GM23248 (cell line): ENCODE measurements around the gene PDE4B. TPM values are rescaled to one million over a fixed set of nuclear protein-coding genes. Genes with fewer than 3 reads are reported as not detected.
"Not testable (repeated sequence)": the region's sequence is repeated elsewhere in the genome, so short reads cannot be mapped to it uniquely, and the experiment has no call there.

Experiments
- DNase-seq: peaks from one replicate; pipeline ENCODE4 v3.0.0-alpha.2; 2015
- H2AFZ ChIP-seq: fragments of 200-600 bp; sonication (generic); 2 replicates; pipeline ENCODE4 v1.6.1; 2016; ENCODE audit warnings: antibody characterized with exemption
- H3F3A ChIP-seq: fragments of 200-600 bp; sonication (generic); 2 replicates; pipeline ENCODE4 v1.6.1; 2016; ENCODE audit warnings: mild to moderate bottlenecking, antibody characterized with exemption, mixed run types; ENCODE audit not compliant: insufficient read depth
- H3K27ac ChIP-seq: fragments of 200-600 bp; sonication (generic); 2 replicates; pipeline ENCODE4 v1.5.1; 2016; ENCODE audit warnings: mild to moderate bottlenecking
- H3K27me3 ChIP-seq: fragments of 200-600 bp; sonication (generic); replicated peaks from 2 replicates; pipeline ENCODE4 v1.6.1; 2016; ENCODE audit warnings: mild to moderate bottlenecking; ENCODE audit not compliant: insufficient read depth
- H3K36me3 ChIP-seq: fragments of 200-600 bp; sonication (generic); 2 replicates; pipeline ENCODE4 v1.6.1; 2016; ENCODE audit warnings: low read depth, mild to moderate bottlenecking
- H3K4me1 ChIP-seq: fragments of 200-600 bp; sonication (generic); 2 replicates; pipeline ENCODE4 v1.6.1; 2016; ENCODE audit warnings: mild to moderate bottlenecking; ENCODE audit not compliant: insufficient read depth
- H3K4me2 ChIP-seq: fragments of 200-600 bp; sonication (generic); one replicate; pipeline ENCODE4 v1.6.1; 2016; ENCODE audit warnings: mild to moderate bottlenecking; ENCODE audit not compliant: unreplicated experiment
- H3K4me3 ChIP-seq: fragments of 200-600 bp; sonication (generic); 2 replicates; pipeline ENCODE4 v1.5.1; 2016; ENCODE audit warnings: mild to moderate bottlenecking
- H3K79me2 ChIP-seq: fragments of 200-600 bp; sonication (generic); 2 replicates; pipeline ENCODE4 v1.6.1; 2016; ENCODE audit warnings: mild to moderate bottlenecking; ENCODE audit not compliant: insufficient read depth
- H3K9ac ChIP-seq: fragments of 200-600 bp; sonication (generic); 2 replicates; pipeline ENCODE4 v1.6.1; 2016; ENCODE audit warnings: mild to moderate bottlenecking
- H3K9me2 ChIP-seq: fragments of 200-600 bp; sonication (generic); 2 replicates; pipeline ENCODE4 v1.6.1; 2016; ENCODE audit warnings: mixed run types, mild to moderate bottlenecking, moderate library complexity; ENCODE audit not compliant: insufficient read depth
- H3K9me3 ChIP-seq: fragments of 200-600 bp; sonication (generic); one replicate; pipeline ENCODE4 v1.6.1; 2017; ENCODE audit warnings: low read depth
- H4K20me1 ChIP-seq: fragments of 200-600 bp; sonication (generic); 2 replicates; pipeline ENCODE4 v1.6.0; 2016; ENCODE audit not compliant: insufficient read depth
- EZH2 ChIP-seq: fragments of 200-600 bp; sonication (generic); IDR thresholded peaks from 2 replicates; pipeline ENCODE4 v1.6.1; 2018; ENCODE audit warnings: antibody characterized with exemption, mild to moderate bottlenecking; ENCODE audit not compliant: insufficient read depth, poor library complexity, severe bottlenecking
- EZH2phosphoT487 ChIP-seq: fragments of 200-600 bp; sonication (generic); IDR thresholded peaks from 2 replicates; pipeline ENCODE4 v1.6.1; 2018; ENCODE audit warnings: antibody characterized with exemption, moderate library complexity, mild to moderate bottlenecking, low read depth; ENCODE audit not compliant: insufficient read depth
- WGBS, 2 experiments: methylation state at CpG; one replicate each; pipeline ENCODE4 v1.1.6; 2015 to 2017; ENCODE audit warnings: low lambda C conversion rate in 2 of 2, low coverage in 1 of 2; ENCODE audit errors: missing lambda C conversion rate in 2 of 2; 5-methylcytosine and 5-hydroxymethylcytosine counted together
- in situ Hi-C: fragments of 300-500 bp; cut with MboI; formaldehyde crosslinking; loops from 2 replicates; pipeline ENCODE4 v1.15.0; 2020
- polyA plus RNA-seq: library from polyadenylated mRNA; unstranded; fragments of >200 nt; fragmentation: Nextera tagmentation; extraction: Ambion mirVana; gene quantifications from 2 replicates; pipeline ENCODE4 v1.2.1, GENCODE V29; 2016
- total RNA-seq: library from RNA; depleted of rRNA; stranded (reverse); fragments of >200 nt; shearing (Covaris generic); gene quantifications from 2 replicates; pipeline ENCODE4 v1.2.3, GENCODE V29; 2014

The PDE4B gene
- total and polyA plus RNA-seq, 2 experiments from 2014 or later = 19.9 to 36.2 TPM

- no peak overlapping the region for H3K27ac ChIP-seq
These were observed 339.6 kb downstream of the PDE4B start for GRCh38 chr1:66132324-66132723.

GRCh38 chr1:66134004-66134403 is 341.3 kb downstream of the PDE4B start:
- Histone ChIP-seq H3K79me2 (no peaks in the 10 kb centered on the region), H2AFZ (no peak overlapping the region), H3K4me1 (peaks cover 19% of the 10 kb centered on the region), H3K9me2 (no peaks in the 10 kb centered on the region), H3K36me3 (no peaks in the 10 kb centered on the region), H3K4me3 (no peak overlapping the region), H3F3A (0 out of 2 replicates have a peak, but pooled peaks cover 14% of the 10 kb centered on the region), H3K9ac (no peak overlapping the region), H3K4me2 (no peak overlapping the region), H4K20me1 (no peaks in the 10 kb centered on the region), H3K9me3 (no peaks in the 10 kb centered on the region), H3K27me3 (no peaks in the 10 kb centered on the region), H3K27ac (no peak overlapping the region)
- TF ChIP-seq EZH2phosphoT487 (no peak), EZH2 (no peak)
- WGBS, 2 experiments = 65 to 73% methylated on average over 1 of the region's 1 CpG
- in situ Hi-C loops = no loop called here
- DNase-seq = no peak

More at GRCh38 chr1:66132324-66132723, 339.6 kb downstream of the PDE4B start:
- H3K9me3 ChIP-seq = no peaks in the 10 kb centered on the region
- peaks cover 13% of the 10 kb centered on the region for H3K4me1 ChIP-seq
- no peaks in the 10 kb centered on the region for H4K20me1 ChIP-seq
- H3K9me2 ChIP-seq = no peaks in the 10 kb centered on the region
- H3K36me3 ChIP-seq = no peaks in the 10 kb centered on the region
- in situ Hi-C loops = no loop called here
- H3K4me3 ChIP-seq = no peak overlapping the region
- 0 out of 2 replicates have a peak, but pooled peaks cover 6% of the 10 kb centered on the region for H3F3A ChIP-seq
- H3K27me3 ChIP-seq = no peaks in the 10 kb centered on the region
- no peaks in the 10 kb centered on the region for H3K79me2 ChIP-seq
- H2AFZ ChIP-seq = no peak overlapping the region
- peak; percentile 51 for DNase-seq
- no peak overlapping the region for H3K4me2 ChIP-seq
- WGBS, 2 experiments = 61 to 64% methylated on average over 5 of the region's 5 CpGs
- no peak overlapping the region for H3K9ac ChIP-seq
- no peak for TF ChIP-seq EZH2phosphoT487
- TF ChIP-seq EZH2 = no peak

DNA sequence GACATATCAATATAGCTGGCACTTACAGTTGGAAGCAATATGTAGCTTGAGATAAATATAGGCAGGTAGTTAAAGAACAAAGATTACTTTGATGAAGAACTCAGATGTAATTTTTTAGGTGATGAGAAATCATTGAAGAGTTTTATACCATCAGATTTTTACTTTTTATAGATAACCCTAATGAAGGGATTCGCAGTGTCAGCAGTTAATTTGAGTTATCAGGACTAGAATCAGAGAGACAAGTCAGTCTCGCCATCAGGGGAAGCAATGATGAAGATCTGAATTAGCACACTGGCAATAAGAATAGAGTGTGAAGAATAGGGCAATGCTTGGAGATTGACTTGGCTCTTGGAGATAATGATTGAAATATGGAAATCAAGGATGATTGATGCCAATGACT is 342.5 kb downstream of the PDE4B start:
- Histone ChIP-seq H3K36me3 (no peaks in the 10 kb centered on the region), H3K4me2 (no peak overlapping the region), H2AFZ (no peak overlapping the region), H3K9me3 (no peaks in the 10 kb centered on the region), H3K4me3 (no peak overlapping the region), H3F3A (0 out of 2 replicates have a peak, but pooled peaks cover 14% of the 10 kb centered on the region), H4K20me1 (no peaks in the 10 kb centered on the region), H3K27me3 (no peaks in the 10 kb centered on the region), H3K27ac (no peak overlapping the region), H3K4me1 (peaks cover 22% of the 10 kb centered on the region), H3K9me2 (no peaks in the 10 kb centered on the region), H3K79me2 (no peaks in the 10 kb centered on the region), H3K9ac (no peak overlapping the region)
- WGBS, 2 experiments = 77 to 78% methylated on average over 2 of the region's 2 CpGs
- in situ Hi-C loops = no loop called here
- no peak for DNase-seq
- TF ChIP-seq EZH2phosphoT487 (no peak), EZH2 (no peak)

GRCh38 chr1:66136423-66136822 is 343.7 kb downstream of the PDE4B start:
- in situ Hi-C loops, H3K9me3 ChIP-seq, H3K4me2 ChIP-seq, H3K36me3 ChIP-seq, H4K20me1 ChIP-seq, H3K79me2 ChIP-seq, DNase-seq, H3K27me3 ChIP-seq, H3K27ac ChIP-seq, H3K4me3 ChIP-seq, H3K9ac ChIP-seq, H2AFZ ChIP-seq, H3K9me2 ChIP-seq: not testable (repeated sequence)
- Histone ChIP-seq H3F3A (0 out of 2 replicates have a peak, but pooled peaks cover 14% of the 10 kb centered on the region), H3K4me1 (peaks cover 28% of the 10 kb centered on the region)
- 47 to 50% methylated on average over 4 of the region's 4 CpGs for WGBS, 2 experiments

DNA sequence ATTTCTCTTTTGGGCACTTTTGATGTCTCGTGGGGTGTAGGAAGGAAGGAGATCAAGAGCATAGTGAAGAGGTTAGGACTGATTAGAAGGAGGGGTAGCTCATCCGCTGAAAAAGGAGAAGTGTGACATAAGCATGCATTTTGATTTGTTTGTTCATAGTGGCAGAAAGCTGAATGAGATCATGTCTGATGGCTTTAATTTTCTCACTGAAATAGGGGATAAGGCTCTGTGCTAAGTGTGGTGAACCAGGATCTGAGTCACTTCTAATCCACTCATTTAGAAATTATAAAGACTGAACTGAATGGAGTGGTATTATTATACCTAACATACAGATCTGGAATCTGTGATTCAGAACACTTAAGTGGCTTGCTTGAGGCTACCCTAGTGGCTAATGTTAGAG is 344.5 kb downstream of the PDE4B start:
- WGBS, 2 experiments = 26 to 31% methylated on average over 2 of the region's 2 CpGs
- H3K27ac ChIP-seq = no peak overlapping the region

More for the DNA sequence above, 344.5 kb downstream of the PDE4B start:
- in situ Hi-C loops = no loop called here
- H3K79me2 ChIP-seq = no peaks in the 10 kb centered on the region
- no peak overlapping the region for H3K4me3 ChIP-seq
- H3K36me3 ChIP-seq = no peaks in the 10 kb centered on the region
- peaks cover 27% of the 10 kb centered on the region for H3K4me1 ChIP-seq
- no peaks in the 10 kb centered on the region for H3K9me3 ChIP-seq
- no peaks in the 10 kb centered on the region for H3K9me2 ChIP-seq
- TF ChIP-seq EZH2 (no peak), EZH2phosphoT487 (no peak)
- no peaks in the 10 kb centered on the region for H3K27me3 ChIP-seq
- no peak overlapping the region for H3K9ac ChIP-seq
- no peak overlapping the region for H3K4me2 ChIP-seq
- peak; percentile 65 for DNase-seq
- no peaks in the 10 kb centered on the region for H4K20me1 ChIP-seq
- H3F3A ChIP-seq = 0 out of 2 replicates have a peak, but pooled peaks cover 14% of the 10 kb centered on the region
- H2AFZ ChIP-seq = no peak overlapping the region
